Measurements from ENCODE around the gene ABCC2. TPM values are rescaled to one million over a fixed set of nuclear protein-coding genes. Genes with fewer than 3 reads are reported as not detected.

Gene ABCC2
- total and polyA plus RNA-seq, 8 donors = 0.67 to 1.7 (median 1.1) TPM

GRCh38 chr10:99852481-99853213 lies 70.2 kb downstream of the ABCC2 start:
- 66 to 79% methylated on average over 3 of the region's 3 CpGs for WGBS, 2 donors
- H3K27ac ChIP-seq = no peak overlapping the region
- TF ChIP-seq CTCF (IDR thresholded peaks at IDR 0.05) = no peak
- ATAC-seq (no peak), DNase-seq (no peak), FAIRE-seq (no peak)
- intact Hi-C loops (cut with DNase I) = no loop called here
- no peaks in the 10 kb centered on the region for H3K36me3 ChIP-seq
- H3K27me3 ChIP-seq = no peaks in the 10 kb centered on the region
- H3K9me3 ChIP-seq = no peaks in the 10 kb centered on the region
- H3K4me3 ChIP-seq = no peak overlapping the region
- H3K4me1 ChIP-seq = no peaks in the 10 kb centered on the region

DNA sequence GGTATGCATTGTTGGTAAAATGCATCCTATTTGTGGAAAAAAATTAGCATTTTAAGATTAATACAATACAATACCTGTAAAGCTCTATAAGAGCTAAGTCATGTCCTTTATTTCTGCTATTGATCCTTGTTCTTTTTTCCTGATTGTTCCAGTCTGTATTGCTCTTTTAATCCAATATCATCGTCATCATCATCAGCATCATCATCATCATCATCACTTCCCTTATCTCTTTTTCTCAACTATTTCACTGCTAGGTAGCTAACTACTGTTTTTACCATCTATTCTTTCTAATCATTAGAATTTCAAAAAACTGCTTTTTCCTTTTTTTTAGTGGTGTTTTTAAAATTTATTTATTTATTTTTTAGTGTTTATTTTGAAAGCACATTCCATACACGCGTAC lies 71.2 kb downstream of the ABCC2 start:
- DNase-seq (no peak), FAIRE-seq (no peak), ATAC-seq (no peak)
- TF ChIP-seq CTCF (IDR thresholded peaks at IDR 0.05) = no peak
- Histone ChIP-seq H3K9me3 (no peaks in the 10 kb centered on the region), H3K27ac (no peak overlapping the region), H3K27me3 (no peaks in the 10 kb centered on the region), H3K4me3 (no peak overlapping the region), H3K4me1 (no peaks in the 10 kb centered on the region), H3K36me3 (no peaks in the 10 kb centered on the region)
- intact Hi-C loops (cut with DNase I) = no loop called here
- 52 to 74% methylated on average over 3 of the region's 3 CpGs for WGBS, 2 donors

DNA sequence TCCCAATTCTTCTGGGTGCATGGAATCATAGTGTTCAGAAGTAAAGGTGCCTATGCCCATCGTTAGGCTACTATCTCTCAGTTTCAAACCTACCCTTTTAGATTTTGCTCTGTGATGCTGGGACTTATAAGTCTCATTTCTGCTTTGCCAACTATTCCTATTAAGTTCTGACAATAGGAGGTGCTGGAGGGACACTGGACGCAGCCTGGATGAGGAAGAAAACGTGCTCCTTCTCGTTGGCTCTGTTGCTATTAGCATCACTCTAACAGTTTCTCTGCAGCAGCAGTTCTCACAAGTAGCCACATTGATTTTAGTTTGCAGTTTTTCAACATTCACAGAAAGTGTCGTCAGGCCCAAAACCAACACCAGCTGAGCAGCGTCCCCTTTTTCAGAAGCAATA lies 72.4 kb downstream of the ABCC2 start:
- ATAC-seq (peak in 2 of 4 donors; percentile 40 to 59), DNase-seq (no peak), FAIRE-seq (no peak)
- intact Hi-C loops (cut with DNase I) = no loop called here
- Histone ChIP-seq H3K27ac (no peak overlapping the region), H3K27me3 (no peaks in the 10 kb centered on the region), H3K4me1 (no peaks in the 10 kb centered on the region), H3K36me3 (no peaks in the 10 kb centered on the region), H3K9me3 (no peaks in the 10 kb centered on the region), H3K4me3 (no peak overlapping the region)
- no peak for TF ChIP-seq CTCF (IDR thresholded peaks at IDR 0.05)
- 55 to 60% methylated on average over 6 of the region's 6 CpGs for WGBS, 2 donors

- no peak for FAIRE-seq
- ATAC-seq = no peak
- H3K4me3 ChIP-seq = no peak overlapping the region
- DNase-seq = no peak
- H3K4me1 ChIP-seq = no peaks in the 10 kb centered on the region
- no peaks in the 10 kb centered on the region for H3K9me3 ChIP-seq
- H3K27ac ChIP-seq = no peak overlapping the region
- H3K36me3 ChIP-seq = no peaks in the 10 kb centered on the region
- intact Hi-C loops (cut with DNase I) = no loop called here
- H3K27me3 ChIP-seq = no peaks in the 10 kb centered on the region
- 81 to 83% methylated on average over 8 of the region's 8 CpGs for WGBS, 2 donors
- no peak for TF ChIP-seq CTCF (IDR thresholded peaks at IDR 0.05)
These were observed 73.1 kb downstream of the ABCC2 start for GRCh38 chr10:99855479-99856071.

DNA sequence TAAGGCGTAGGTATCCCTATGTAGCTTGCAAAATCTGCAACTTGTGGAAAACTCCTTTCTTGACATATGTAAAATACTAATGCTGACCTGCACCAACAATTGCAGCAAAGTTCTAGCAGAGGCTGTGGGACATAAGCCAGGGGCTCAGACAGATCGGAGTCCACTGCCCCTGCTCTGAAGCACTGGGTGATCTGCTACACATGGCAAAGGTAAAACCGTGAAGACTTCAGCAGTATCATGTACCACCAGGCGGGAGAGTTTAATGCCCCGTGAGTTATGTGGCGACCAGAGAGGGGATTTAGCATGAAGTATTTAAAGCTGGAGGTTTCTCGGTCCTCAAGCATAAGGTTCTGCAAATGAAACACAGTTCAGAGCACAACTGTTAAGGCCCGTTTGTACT lies 76.4 kb downstream of the ABCC2 start:
- FAIRE-seq (no peak), ATAC-seq (no peak), DNase-seq (no peak)
- Histone ChIP-seq H3K4me3 (no peak overlapping the region), H3K36me3 (no peaks in the 10 kb centered on the region), H3K27me3 (no peaks in the 10 kb centered on the region), H3K9me3 (no peaks in the 10 kb centered on the region), H3K4me1 (no peaks in the 10 kb centered on the region), H3K27ac (no peak overlapping the region)
- TF ChIP-seq CTCF (IDR thresholded peaks at IDR 0.05) = no peak
- 74 to 79% methylated on average over 8 of the region's 8 CpGs for WGBS, 2 donors
- intact Hi-C loops (cut with DNase I) = no loop called here
